Dedifferentiated amniotic fluid mesenchymal stem cell (primary cell): ENCODE data around the gene SON.

Experiments used
- DNase-seq: peaks from one replicate; pipeline ENCODE4 v3.0.0-alpha.2; 2016; ENCODE audit errors: extremely low spot score

SON gene

DNA sequence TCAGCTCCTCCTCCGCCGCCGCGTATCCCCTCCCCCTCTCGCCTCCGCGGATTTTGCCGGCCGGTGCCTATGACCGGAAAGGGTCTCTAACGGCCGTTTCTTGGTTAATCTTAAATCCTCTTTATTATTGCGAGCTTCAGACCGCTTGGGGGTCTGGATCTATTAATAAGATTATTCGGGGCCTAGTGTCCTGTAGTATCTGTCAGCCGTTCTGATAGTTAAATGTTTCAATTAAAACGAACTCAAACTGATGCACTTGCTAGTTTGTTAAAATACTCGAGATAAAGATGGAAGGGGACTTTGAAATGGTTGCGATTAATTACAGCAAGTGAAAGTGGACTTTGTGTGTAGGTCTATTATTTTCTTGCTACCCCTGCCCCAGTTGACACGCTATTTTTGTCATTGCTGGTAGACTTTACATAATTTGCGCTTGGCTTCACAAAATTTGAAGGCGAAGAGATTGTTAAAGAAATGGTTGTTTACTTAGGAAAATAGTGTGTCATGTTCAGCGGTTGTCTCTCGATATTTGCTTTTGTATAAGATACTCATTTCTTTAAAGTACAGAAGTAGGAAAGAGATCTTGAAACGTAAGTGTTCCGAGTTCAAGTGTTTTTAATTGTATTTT is 779 bp downstream of the SON start:
- peak; percentile 50 for DNase-seq

DNA sequence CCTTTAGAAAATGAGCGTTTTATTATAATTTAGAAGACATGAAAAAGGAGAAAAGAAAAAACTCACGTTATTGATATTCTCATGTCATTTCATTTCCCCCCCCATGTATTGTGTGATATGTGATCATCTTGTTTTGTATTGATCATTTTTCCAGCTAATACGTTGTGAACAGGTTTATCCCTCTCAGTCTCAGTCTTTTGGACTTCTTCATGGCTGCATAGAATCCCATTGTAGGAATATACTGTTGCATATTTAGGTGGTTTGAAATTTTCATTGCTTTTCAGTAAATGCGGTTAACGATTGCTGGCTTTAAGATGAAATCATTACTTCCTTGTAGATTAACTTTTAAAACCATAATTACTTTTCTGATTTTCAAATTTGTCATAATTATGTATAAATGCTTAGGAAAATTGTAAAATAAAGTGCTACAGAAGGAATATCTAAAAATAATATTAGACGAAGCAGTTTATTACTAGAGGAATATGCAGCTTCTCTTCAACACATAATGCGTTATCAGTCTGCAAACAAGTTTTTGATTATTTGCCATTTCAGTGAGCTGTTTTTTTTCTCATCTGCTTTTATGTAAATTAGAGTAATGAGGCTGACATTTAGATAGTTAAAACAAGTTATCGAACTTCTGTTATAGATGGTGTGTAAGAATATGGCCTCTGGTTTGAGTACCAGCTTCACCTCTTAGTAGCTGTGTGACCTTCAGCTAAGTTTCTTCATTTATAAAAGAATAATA is 1.8 kb downstream of the SON start:
- DNase-seq, result no peak

DNA sequence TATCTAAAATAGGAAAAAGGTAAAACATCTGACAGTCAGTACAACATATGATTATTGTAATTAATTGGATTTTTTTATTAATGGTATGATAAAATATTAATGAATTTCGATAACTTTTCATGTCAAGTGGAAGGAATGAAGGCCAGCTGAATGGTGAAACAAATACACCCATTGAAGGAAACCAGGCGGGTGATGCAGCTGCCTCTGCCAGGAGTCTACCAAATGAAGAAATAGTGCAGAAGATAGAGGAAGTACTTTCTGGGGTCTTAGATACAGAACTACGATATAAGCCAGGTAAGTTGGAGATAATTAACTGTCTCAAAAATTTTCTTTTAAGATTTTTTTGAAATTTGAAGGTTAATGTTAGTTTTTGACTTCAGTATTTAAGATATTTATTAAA is 3.2 kb downstream of the SON start:
- no peak for DNase-seq

DNA sequence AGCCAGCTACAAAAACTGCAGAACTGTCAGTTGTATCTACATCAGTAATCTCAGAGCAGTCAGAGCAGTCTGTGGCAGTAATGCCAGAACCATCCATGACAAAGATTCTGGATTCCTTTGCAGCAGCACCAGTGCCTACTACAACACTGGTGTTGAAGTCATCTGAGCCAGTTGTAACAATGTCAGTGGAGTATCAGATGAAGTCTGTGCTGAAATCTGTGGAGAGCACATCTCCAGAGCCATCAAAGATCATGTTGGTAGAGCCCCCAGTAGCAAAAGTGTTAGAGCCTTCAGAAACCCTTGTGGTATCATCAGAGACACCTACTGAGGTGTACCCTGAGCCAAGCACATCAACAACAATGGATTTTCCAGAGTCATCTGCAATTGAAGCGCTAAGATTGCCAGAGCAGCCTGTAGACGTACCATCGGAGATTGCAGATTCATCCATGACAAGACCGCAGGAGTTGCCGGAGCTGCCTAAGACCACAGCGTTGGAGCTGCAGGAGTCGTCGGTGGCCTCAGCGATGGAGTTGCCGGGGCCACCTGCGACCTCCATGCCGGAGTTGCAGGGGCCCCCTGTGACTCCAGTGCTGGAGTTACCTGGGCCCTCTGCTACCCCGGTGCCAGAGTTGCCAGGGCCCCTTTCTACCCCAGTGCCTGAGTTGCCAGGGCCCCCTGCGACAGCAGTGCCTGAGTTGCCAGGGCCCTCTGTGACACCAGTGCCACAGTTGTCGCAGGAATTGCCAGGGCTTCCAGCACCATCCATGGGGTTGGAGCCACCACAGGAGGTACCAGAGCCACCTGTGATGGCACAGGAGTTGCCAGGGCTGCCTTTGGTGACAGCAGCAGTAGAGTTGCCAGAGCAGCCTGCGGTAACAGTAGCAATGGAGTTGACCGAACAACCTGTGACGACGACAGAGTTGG is 7.3 kb downstream of the SON start:
- no peak for DNase-seq

DNA sequence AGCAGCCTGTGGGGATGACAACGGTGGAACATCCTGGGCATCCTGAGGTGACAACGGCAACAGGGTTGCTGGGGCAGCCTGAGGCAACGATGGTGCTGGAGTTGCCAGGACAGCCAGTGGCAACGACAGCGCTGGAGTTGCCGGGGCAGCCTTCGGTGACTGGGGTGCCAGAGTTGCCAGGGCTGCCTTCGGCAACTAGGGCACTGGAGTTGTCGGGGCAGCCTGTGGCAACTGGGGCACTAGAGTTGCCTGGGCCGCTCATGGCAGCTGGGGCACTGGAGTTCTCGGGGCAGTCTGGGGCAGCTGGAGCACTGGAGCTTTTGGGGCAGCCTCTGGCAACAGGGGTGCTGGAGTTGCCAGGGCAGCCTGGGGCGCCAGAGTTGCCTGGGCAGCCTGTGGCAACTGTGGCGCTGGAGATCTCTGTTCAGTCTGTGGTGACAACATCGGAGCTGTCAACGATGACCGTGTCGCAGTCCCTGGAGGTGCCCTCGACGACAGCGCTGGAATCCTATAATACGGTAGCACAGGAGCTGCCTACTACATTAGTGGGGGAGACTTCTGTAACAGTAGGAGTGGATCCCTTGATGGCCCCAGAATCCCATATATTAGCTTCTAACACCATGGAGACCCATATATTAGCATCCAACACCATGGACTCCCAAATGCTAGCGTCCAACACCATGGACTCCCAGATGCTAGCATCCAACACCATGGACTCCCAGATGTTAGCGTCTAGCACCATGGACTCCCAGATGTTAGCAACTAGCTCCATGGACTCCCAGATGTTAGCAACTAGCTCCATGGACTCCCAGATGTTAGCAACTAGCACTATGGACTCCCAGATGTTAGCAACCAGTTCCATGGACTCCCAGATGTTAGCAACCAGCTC is 8.2 kb downstream of the SON start:
- DNase-seq, result no peak

DNA sequence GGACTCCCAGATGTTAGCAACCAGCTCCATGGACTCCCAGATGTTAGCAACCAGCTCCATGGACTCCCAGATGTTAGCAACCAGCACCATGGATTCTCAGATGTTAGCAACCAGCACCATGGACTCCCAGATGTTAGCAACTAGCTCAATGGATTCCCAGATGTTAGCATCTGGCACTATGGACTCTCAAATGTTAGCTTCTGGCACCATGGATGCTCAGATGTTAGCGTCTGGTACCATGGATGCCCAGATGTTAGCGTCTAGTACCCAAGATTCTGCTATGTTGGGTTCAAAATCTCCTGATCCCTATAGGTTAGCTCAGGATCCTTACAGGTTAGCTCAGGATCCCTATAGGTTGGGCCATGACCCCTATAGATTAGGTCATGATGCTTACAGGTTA is 8.8 kb downstream of the SON start:
- DNase-seq, result no peak

DNA sequence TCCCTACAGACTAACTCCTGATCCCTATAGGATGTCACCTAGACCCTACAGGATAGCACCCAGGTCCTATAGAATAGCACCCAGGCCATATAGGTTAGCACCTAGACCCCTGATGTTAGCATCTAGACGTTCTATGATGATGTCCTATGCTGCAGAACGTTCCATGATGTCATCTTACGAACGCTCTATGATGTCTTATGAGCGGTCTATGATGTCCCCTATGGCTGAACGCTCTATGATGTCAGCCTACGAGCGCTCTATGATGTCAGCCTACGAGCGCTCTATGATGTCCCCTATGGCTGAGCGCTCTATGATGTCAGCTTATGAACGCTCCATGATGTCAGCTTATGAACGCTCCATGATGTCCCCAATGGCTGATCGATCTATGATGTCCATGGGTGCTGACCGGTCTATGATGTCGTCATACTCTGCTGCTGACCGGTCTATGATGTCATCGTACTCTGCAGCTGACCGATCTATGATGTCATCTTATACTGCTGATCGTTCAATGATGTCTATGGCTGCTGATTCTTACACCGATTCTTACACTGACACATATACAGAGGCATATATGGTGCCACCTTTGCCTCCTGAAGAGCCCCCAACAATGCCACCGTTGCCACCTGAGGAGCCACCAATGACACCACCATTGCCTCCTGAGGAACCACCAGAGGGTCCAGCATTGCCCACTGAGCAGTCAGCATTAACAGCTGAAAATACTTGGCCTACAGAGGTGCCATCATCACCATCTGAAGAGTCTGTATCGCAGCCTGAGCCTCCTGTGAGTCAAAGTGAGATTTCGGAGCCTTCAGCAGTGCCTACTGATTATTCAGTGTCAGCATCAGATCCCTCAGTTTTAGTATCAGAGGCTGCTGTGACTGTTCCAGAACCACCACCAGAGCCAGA is 9.5 kb downstream of the SON start:
- DNase-seq, result no peak

DNA sequence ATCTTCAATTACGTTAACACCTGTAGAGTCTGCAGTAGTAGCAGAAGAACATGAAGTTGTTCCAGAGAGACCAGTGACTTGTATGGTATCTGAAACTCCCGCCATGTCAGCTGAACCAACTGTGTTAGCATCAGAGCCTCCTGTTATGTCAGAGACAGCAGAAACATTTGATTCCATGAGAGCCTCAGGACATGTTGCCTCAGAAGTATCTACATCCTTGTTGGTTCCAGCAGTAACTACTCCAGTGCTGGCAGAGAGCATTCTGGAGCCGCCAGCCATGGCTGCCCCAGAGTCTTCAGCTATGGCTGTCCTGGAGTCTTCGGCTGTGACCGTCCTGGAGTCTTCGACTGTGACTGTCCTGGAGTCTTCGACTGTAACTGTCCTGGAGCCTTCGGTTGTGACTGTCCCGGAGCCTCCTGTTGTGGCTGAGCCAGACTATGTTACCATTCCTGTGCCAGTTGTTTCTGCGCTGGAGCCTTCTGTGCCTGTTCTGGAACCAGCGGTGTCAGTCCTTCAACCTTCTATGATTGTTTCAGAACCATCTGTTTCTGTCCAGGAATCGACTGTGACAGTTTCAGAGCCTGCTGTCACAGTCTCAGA is 10.3 kb downstream of the SON start:
- no peak for DNase-seq

DNA sequence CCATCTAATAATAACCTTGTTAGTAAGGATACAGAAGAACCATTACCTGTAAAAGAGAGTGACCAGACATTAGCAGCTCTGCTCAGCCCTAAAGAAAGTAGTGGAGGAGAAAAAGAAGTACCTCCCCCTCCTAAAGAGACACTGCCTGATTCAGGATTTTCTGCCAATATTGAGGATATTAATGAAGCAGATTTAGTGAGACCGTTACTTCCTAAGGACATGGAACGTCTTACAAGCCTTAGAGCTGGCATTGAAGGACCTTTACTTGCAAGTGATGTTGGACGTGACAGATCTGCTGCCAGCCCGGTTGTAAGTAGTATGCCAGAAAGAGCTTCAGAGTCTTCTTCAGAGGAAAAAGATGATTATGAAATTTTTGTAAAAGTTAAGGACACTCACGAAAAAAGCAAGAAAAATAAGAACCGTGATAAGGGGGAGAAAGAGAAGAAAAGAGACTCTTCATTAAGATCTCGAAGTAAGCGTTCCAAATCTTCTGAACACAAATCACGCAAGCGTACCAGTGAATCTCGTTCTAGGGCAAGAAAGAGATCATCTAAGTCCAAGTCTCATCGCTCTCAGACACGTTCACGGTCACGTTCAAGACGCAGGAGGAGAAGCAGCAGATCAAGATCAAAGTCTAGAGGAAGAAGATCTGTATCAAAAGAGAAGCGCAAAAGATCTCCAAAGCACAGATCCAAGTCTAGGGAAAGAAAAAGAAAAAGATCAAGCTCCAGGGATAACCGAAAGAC is 11.6 kb downstream of the SON start:
- no peak for DNase-seq

DNA sequence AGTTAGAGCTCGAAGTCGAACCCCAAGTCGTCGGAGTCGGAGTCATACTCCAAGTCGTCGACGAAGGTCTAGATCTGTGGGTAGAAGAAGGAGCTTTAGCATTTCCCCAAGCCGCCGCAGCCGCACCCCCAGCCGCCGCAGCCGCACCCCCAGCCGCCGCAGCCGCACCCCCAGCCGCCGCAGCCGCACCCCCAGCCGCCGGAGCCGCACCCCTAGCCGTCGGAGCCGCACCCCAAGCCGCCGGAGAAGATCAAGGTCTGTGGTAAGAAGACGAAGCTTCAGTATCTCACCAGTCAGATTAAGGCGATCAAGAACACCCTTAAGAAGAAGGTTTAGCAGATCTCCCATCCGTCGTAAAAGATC is 12.1 kb downstream of the SON start:
- no peak for DNase-seq

DNA sequence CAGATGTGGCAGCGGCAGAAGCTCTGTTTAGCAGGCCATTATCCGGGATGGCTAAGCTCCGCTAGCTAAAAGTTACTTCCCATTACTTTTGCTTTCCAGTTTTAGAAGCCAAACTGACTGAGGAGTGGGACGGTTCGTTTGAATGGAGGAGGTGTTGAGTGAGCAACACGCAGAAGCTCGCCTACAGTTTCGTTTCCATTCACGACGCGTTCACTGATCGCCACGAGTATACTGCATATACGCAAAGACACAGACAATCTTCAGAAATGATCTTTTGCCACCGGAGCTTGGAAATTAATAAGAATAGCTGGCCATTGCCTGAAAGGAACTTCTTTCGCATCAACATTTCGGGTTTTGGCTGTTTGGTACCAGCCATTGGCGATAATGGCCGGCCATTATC is 14.6 kb downstream of the SON start:
- DNase-seq, result no peak

DNA sequence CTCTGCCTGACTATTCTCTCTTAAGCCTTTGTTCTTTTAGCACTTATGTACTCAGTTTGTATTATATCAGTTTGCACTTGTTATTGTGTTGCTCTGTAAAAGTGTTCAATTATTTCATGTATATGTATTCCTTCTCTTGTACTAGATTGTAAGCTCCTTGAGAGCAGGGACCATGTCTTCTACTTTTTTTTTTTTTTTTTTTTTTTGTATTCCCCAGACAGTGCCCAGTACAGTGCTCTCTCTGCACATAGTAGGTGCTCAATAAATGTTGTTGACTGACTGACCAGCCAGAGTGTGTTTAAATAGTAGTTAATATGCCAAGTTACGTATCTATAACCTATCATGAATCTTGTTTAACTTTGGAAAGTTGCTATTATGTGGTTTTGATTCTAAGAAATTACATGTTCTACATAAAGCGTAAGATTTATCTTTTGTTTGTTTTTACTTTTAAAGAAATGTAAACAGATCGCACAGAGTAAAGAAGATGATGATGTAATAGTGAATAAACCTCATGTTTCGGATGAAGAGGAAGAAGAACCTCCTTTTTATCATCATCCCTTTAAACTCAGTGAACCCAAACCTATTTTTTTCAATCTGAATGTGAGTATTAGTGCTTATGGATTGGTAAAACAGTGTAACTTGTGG is 16.1 kb downstream of the SON start:
- no peak for DNase-seq

DNA sequence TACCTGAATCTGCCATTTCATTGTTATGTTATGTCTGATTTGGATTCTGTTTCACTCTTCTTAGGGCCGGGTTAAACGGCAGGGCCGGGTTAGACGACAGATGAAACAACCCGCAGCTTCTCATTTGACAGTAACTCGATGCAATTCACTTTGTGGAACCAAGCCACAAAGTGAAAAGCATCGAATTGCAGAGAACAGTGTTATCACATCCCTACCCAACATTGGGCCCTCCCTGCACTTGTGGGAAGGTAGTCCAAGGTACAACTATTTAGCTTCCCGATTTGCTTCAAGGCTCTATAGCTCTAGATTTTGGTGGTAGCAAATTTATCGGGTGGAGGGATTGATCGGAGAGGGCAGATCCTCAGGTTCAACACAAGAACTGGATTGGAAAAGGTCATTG is 17.0 kb downstream of the SON start:
- no peak for DNase-seq

DNA sequence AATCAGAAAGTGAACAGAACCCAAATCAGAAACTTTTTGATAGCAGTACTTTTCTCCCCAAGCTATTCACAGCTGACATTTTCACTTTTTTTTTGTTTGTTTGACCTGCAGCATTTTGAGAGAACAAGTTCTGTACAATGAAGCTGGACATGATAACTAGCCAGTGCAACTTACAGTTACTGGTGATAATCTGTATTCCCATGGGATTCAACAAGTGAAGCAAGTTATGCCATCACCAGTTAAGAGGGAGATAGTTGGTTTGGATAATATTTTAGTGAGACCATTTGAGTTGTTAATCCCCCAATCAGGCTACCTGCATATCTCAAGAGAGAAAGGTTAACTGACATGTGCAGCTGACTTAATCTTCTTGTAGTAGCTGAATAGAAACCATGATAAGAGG is 18.1 kb downstream of the SON start:
- no peak for DNase-seq

DNA sequence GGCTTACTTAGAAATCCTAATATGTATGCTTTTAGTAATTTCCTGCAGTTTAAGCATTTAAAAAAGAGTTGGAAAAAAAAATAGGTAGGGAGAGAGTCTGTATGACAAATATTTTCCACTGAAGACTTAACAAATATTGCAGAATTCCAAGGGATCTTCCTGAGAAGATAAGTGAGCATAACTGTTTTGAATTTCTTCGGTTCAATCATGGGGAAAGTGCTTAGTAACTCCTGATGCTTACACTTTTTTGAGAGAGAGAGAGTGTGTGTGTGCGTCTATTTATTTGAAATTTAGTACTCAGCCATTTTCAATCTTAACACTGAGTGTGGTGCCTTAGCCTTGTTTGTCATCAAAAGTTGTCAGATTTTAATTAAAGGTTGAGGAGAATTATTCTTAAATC is 18.5 kb downstream of the SON start:
- no peak for DNase-seq

DNA sequence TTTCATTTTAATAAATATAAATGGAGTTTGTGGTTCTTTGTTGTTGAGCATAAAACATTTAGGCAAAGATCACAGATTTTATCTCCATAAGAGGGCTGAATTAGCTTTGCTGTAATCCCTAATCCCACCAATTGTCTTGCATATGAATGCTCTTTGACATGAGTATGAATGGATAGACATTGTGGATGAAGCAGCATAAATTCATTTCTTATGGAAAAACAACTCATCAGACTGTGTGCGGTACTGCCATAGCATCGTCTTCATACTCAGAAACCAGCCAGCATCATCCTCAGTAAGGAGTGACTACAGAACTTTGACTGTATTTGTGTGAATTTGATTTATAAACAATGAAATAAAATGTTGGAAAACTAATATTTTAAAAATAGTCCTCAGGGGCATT is 19.6 kb downstream of the SON start:
- DNase-seq, result no peak

DNA sequence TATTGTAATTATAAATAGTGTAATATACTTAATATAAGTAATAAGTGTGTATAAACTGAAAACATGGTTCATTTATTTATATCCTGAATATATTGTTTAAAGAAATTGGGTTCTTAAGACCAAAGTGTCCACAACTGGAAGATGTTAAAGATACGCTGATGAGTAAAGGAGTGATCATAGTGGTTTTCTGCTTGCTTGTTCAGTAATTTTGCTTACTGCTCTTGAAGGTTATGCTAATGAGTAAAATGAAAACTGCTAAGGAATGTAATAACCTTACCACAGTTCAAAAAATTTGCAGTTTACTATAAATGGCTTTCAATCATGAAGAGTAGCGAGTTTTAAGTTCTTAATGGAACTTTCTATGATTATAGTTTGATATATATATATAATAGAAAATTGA is 23.7 kb downstream of the SON start:
- no peak for DNase-seq

DNA sequence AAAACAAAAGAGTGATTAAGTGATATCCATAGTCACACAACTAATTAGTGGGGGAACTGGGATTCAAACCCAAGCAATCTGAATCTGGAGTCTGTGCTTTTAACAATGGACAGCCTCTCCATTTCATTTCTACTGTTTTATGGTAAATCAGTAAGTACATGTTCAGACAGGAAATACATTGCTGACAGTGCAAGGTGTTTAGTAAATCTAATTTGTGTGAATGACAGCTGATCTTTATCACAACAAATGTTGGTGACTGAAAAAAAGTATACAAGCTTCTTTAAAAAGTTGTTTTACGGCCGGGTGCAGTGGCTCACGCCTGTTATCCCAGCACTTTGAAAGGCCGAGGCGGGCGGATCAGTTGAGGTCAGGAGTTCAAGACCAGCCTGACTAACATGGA is 25.1 kb downstream of the SON start:
- no peak for DNase-seq

DNA sequence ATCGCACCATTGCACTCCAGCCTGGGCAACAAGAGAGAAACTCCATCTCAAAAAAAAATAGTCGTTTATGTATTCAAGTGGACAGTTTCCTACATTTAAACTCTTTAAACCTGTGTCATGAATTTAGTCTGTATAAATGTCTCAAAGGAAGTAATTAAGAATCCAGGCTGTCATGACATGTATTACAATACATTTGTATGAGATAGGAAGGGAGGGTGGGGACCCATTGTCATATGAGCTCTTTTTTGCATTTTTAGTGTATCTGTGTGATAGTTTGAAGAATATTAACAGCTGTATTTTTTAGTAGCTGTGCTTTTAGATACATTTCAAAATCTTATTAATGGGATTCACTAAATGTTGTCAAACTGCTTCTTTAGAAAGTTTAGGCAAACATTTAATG is 25.6 kb downstream of the SON start:
- no peak for DNase-seq
